Breast epithelium (tissue), 4 donors: ENCODE measurements around the gene CCDC88B. TPM values are rescaled to one million over a fixed set of nuclear protein-coding genes. Genes with fewer than 3 reads are reported as not detected.

ENCODE experiments used
- DNase-seq, 2 donors: peaks; one replicate each; pipeline ENCODE4 v3.0.0-alpha.2; 2019; ENCODE audit warnings: low spot score in 2 of 2
- H3K27ac ChIP-seq, 2 donors: fragments of 200-600 bp; sonication (generic) in 1 of 2; one replicate each; pipeline ENCODE4 v1.5.1; 2016 to 2019; ENCODE audit warnings: mild to moderate bottlenecking in 1 of 2
- H3K27me3 ChIP-seq, 2 donors: fragments of 200-600 bp; sonication (generic) in 1 of 2; one replicate each; pipeline versions ENCODE4 v1.5.1 to v1.6.0; 2017 to 2019; ENCODE audit warnings: control low read depth in 1 of 2, mild to moderate bottlenecking in 1 of 2
- H3K36me3 ChIP-seq: fragments of 200-600 bp; one replicate; pipeline ENCODE4 v1.5.1; 2019
- H3K4me1 ChIP-seq, 2 donors: fragments of 200-600 bp; sonication (generic); one replicate each; pipeline ENCODE4 v1.5.1; 2016 to 2019; ENCODE audit warnings: control low read depth in 1 of 2
- H3K4me3 ChIP-seq, 3 donors: fragments of 200-600 bp; sonication (generic); 1 replicate in 2 of 3; 2 replicates in 1 of 3; pipeline ENCODE4 v1.5.1; 2016 to 2019; ENCODE audit warnings: mild to moderate bottlenecking in 3 of 3, moderate library complexity in 2 of 3
- H3K9me3 ChIP-seq, 2 donors: fragments of 200-600 bp; sonication (generic) in 1 of 2; one replicate each; pipeline ENCODE4 v1.5.1; 2016 to 2019; ENCODE audit warnings: control low read depth in 1 of 2
- CTCF ChIP-seq, 3 donors: fragments of 450-650 bp; IDR thresholded peaks; one replicate each; pipeline ENCODE4 v1.5.1; 2016 to 2017; ENCODE audit warnings: antibody characterized with exemption in 3 of 3, mild to moderate bottlenecking in 3 of 3, moderate library complexity in 3 of 3
- POLR2A ChIP-seq: fragments of 450-650 bp; IDR thresholded peaks from one replicate; pipeline ENCODE4 v1.6.1; 2016; ENCODE audit warnings: antibody characterized with exemption, mild to moderate bottlenecking, moderate library complexity
- POLR2AphosphoS5 ChIP-seq, 3 donors: sonication (generic); formaldehyde crosslinking; IDR thresholded peaks; one replicate each; pipeline ENCODE4 v1.6.1; 2017; ENCODE audit warnings: antibody characterized with exemption in 3 of 3
- intact Hi-C: fragments of 100-400 bp; cut with DNase I; formaldehyde crosslinking; loops from one replicate; pipeline ENCODE4 v1.15.1; 2023; ENCODE audit warnings: low total_unique reads
- total RNA-seq, 3 donors: library from RNA; depleted of rRNA; stranded (reverse); fragments of >200 nt; gene quantifications; one replicate each; pipeline ENCODE4 v1.1.0, GENCODE V29; 2016

CCDC88B gene
- total RNA-seq, 3 donors from 2014 or later: 3.3 to 10.7 (median 5.9) TPM

DNA sequence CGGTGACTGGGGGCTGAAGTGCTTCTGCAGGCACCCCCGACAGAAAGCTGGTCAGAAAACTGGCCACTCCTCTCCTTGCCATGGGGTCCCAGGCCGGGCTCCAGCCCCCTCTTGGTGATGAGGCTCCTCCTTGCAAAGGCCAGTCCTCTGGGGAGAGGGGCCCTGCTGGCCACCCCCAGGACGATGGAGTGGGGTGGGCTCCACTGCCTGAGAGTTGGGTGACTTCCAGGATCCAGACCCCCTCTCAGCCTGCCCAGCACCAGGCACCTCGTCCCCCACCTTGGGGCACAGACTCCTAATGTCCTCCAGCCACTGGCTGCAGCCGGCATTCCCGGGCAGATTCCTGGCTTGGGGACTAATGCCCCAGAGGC is 18.5 kb downstream of the CCDC88B start:
- no peaks in the 10 kb centered on the region for H3K9me3 ChIP-seq
- peak overlapping the region; percentile 78 to 98 (median 81) for H3K4me3 ChIP-seq
- H3K4me1 ChIP-seq: peaks cover 4 to 9% of the 10 kb centered on the region in 2 donors
- H3K27ac ChIP-seq: peak overlapping the region; percentile 84 to 88
- no peaks in the 10 kb centered on the region for H3K27me3 ChIP-seq
- intact Hi-C loops: no loop called here
- no peak for TF ChIP-seq POLR2AphosphoS5 (IDR thresholded peaks at IDR 0.05)
- TF ChIP-seq CTCF (IDR thresholded peaks at IDR 0.05): no peak
- TF ChIP-seq POLR2A: no peak
- DNase-seq: no peak
- no peaks in the 10 kb centered on the region for H3K36me3 ChIP-seq

DNA sequence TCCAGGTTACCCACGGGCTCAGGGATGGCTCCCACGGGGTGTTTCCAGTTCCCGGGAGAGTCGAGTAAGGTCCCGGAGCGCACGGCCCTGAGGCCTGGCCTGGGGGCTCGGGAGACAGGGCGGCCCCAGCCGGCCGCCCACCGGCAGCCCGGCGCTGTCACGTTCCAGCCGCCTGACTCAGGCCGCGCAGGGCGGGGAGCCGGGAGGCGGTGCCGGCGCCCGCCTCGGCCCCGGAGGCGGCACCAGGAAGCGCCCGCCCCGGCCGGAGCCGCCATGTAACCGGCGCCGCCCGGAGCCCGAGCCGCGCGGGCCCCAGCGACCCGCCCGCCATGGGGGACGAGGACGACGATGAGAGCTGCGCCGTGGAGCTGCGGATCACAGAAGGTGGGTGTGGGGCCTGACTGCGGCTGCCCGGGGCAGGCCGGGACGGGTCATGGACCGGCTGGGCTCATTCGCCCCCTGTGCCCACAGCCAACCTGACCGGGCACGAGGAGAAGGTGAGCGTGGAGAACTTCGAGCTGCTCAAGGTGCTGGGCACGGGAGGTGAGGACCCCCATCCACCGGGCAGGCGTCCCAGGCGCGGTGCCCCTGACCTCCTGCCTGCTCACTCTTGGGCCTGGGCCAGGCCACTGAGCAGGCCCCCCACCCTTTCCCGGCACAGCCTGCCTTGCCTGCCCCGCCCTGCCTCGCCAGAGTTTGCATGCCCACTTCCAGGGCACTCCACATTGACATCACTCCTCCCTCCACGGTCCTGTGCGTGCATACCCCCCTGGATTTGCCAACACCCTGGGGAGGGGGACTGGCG is 19.1 kb downstream of the CCDC88B start, which contains the start of gene RPS6KA4:
RPS6KA4 (plus strand) TSS at position 256 of the 805 bp plus-strand sequence; CDS start at position 330, 74 bp downstream.
- no peaks in the 10 kb centered on the region for H3K9me3 ChIP-seq
- H3K27me3 ChIP-seq: no peaks in the 10 kb centered on the region
- H3K4me3 ChIP-seq: peak within 1 kb of the TSS; percentile 78 to 98 (median 81)
- no peaks in the 10 kb centered on the region for H3K36me3 ChIP-seq
- intact Hi-C loops: no loop called here
- no peak for TF ChIP-seq POLR2AphosphoS5 (IDR thresholded peaks at IDR 0.05)
- TF ChIP-seq CTCF (IDR thresholded peaks at IDR 0.05): peak in 1 of 3 donors; percentile 13
- DNase-seq: peak in 1 of 2 donors; percentile 57
- peak within 1 kb of the TSS; percentile 84 to 88 for H3K27ac ChIP-seq
- peaks cover 4 to 9% of the 10 kb centered on the region in 2 donors for H3K4me1 ChIP-seq

GRCh38 chr11:64359712-64360445 is 19.9 kb downstream of the CCDC88B start:
- H3K36me3 ChIP-seq: no peaks in the 10 kb centered on the region
- intact Hi-C loops: no loop called here
- H3K27ac ChIP-seq: peak overlapping the region; percentile 84 to 88
- no peaks in the 10 kb centered on the region for H3K27me3 ChIP-seq
- peak overlapping the region; percentile 78 to 98 (median 81) for H3K4me3 ChIP-seq
- H3K9me3 ChIP-seq: no peaks in the 10 kb centered on the region
- DNase-seq: no peak
- TF ChIP-seq POLR2A: no peak
- no peak for TF ChIP-seq POLR2AphosphoS5 (IDR thresholded peaks at IDR 0.05)
- TF ChIP-seq CTCF (IDR thresholded peaks at IDR 0.05): no peak
- peaks cover 4 to 9% of the 10 kb centered on the region in 2 donors for H3K4me1 ChIP-seq

GRCh38 chr11:64360448-64360921 is 20.5 kb downstream of the CCDC88B start:
- no peaks in the 10 kb centered on the region for H3K9me3 ChIP-seq
- H3K4me1 ChIP-seq: peaks cover 4 to 9% of the 10 kb centered on the region in 2 donors
- H3K4me3 ChIP-seq: peak overlapping the region in 2 of 3 donors; percentile 81 to 98
- DNase-seq: no peak
- TF ChIP-seq POLR2A: no peak
- H3K27ac ChIP-seq: no peak overlapping the region
- no peaks in the 10 kb centered on the region for H3K27me3 ChIP-seq
- intact Hi-C loops: no loop called here
- no peaks in the 10 kb centered on the region for H3K36me3 ChIP-seq

GRCh38 chr11:64361659-64362058 is 21.7 kb downstream of the CCDC88B start:
- TF ChIP-seq POLR2AphosphoS5 (IDR thresholded peaks at IDR 0.05): no peak
- no peak for TF ChIP-seq CTCF (IDR thresholded peaks at IDR 0.05)
- no peak for TF ChIP-seq POLR2A
- peaks cover 4 to 9% of the 10 kb centered on the region in 2 donors for H3K4me1 ChIP-seq
- no peaks in the 10 kb centered on the region for H3K36me3 ChIP-seq
- no peaks in the 10 kb centered on the region for H3K9me3 ChIP-seq
- no peak overlapping the region for H3K4me3 ChIP-seq
- intact Hi-C loops: no loop called here
- H3K27me3 ChIP-seq: no peaks in the 10 kb centered on the region
- no peak for DNase-seq
- no peak overlapping the region for H3K27ac ChIP-seq
